HepG2 (cell line): ENCODE data around the gene ZNF763. TPM values are rescaled to one million over a fixed set of nuclear protein-coding genes. Genes with fewer than 3 reads are reported as not detected.
A peak's percentile ranks its signal among the peaks of the same experiment; 100 is the strongest.

Source experiments
- AGO2 ChIP-seq: fragments of 200-400 bp; formaldehyde crosslinking; optimal IDR thresholded peaks from 2 replicates; pipeline ENCODE3; 2017; ENCODE audit warnings: mild to moderate bottlenecking, low read depth, low read length, moderate library complexity
- ATF5 ChIP-seq: sonication (generic); formaldehyde crosslinking; IDR thresholded peaks from 2 replicates; pipeline ENCODE4 v1.4.0; 2020; ENCODE audit warnings: mild to moderate bottlenecking, low read depth, missing genetic modification reagents
- CC2D1A ChIP-seq: sonication (generic); formaldehyde crosslinking; IDR thresholded peaks from 2 replicates; pipeline ENCODE4 v1.8.1; 2023; ENCODE audit warnings: mild to moderate bottlenecking, missing genetic modification reagents
- FOSL2 ChIP-seq: sonication (generic); formaldehyde crosslinking; IDR thresholded peaks from 2 replicates; pipeline ENCODE4 v1.4.0; 2020; ENCODE audit warnings: missing genetic modification reagents
- MTA3 ChIP-seq: sonication (generic); formaldehyde crosslinking; IDR thresholded peaks from 2 replicates; pipeline ENCODE4 v1.4.0; 2020; ENCODE audit warnings: missing genetic modification reagents
- MYNN ChIP-seq: sonication (generic); formaldehyde crosslinking; IDR thresholded peaks from 2 replicates; pipeline ENCODE4 v1.4.0; 2020; ENCODE audit warnings: mild to moderate bottlenecking, low read depth, missing genetic modification reagents
- PAX8 ChIP-seq: sonication (generic); formaldehyde crosslinking; IDR thresholded peaks from 2 replicates; pipeline ENCODE4 v1.8.0; 2022; ENCODE audit warnings: mild to moderate bottlenecking, missing genetic modification reagents, borderline replicate concordance
- RBFOX2 ChIP-seq: fragments of 200-400 bp; formaldehyde crosslinking; IDR thresholded peaks from 2 replicates; pipeline ENCODE4 v1.6.1; 2017; ENCODE audit warnings: low read depth, mild to moderate bottlenecking, low read length
- SALL2 ChIP-seq: sonication (generic); formaldehyde crosslinking; IDR thresholded peaks from 2 replicates; pipeline ENCODE4 v1.8.1; 2023; ENCODE audit warnings: mild to moderate bottlenecking, missing genetic modification reagents, inconsistent platforms
- SNAPC2 ChIP-seq: sonication (generic); formaldehyde crosslinking; IDR thresholded peaks from 2 replicates; pipeline ENCODE4 v1.8.1; 2022; ENCODE audit warnings: mild to moderate bottlenecking, missing genetic modification reagents
- ZNF20 ChIP-seq: sonication (generic); formaldehyde crosslinking; IDR thresholded peaks from 2 replicates; pipeline ENCODE4 v1.4.0; 2020; ENCODE audit warnings: mild to moderate bottlenecking, moderate library complexity, missing genetic modification reagents
- ZNF281 ChIP-seq: sonication (generic); formaldehyde crosslinking; IDR thresholded peaks from 2 replicates; pipeline ENCODE4 v1.4.0; 2020; ENCODE audit warnings: missing genetic modification reagents, borderline replicate concordance
- ZNF614 ChIP-seq: IDR thresholded peaks from 2 replicates; pipeline ENCODE4 v1.6.1; 2018; ENCODE audit warnings: missing biosample characterization, missing genetic modification reagents, inconsistent platforms, borderline replicate concordance
- ZNF660 ChIP-seq: sonication (generic); formaldehyde crosslinking; IDR thresholded peaks from 2 replicates; pipeline ENCODE4 v1.5.1; 2020; ENCODE audit warnings: mild to moderate bottlenecking, low read depth, missing genetic modification reagents, borderline replicate concordance
- ZNF883 ChIP-seq: sonication (generic); formaldehyde crosslinking; IDR thresholded peaks from 2 replicates; pipeline ENCODE4 v1.5.1; 2020; ENCODE audit warnings: mild to moderate bottlenecking, missing genetic modification reagents; ENCODE audit errors: not compliant biosample characterization
- polyA plus RNA-seq, 8 experiments: library from polyadenylated mRNA; depleted of rRNA in 3 of 8; stranded (reverse) in 7 of 8; unstranded in 1 of 8; fragments of >200 nt; fragmentation: Illumina TruSeq in 4 of 8; extraction: Trizol in 4 of 8; gene quantifications; 2 replicates each; pipeline versions ENCODE4 v1.2.1 to v1.2.3, GENCODE V29; 2011 to 2016; ENCODE audit warnings: low read depth in 4 of 8, missing spikeins in 1 of 8, mixed read lengths in 1 of 8; ENCODE audit not compliant: insufficient read depth in 1 of 8
- total RNA-seq, 5 experiments: library from RNA; depleted of rRNA; stranded (reverse); fragments of >200 nt; fragmentation: Illumina TruSeq; extraction: Trizol; gene quantifications; 2 replicates each; pipeline ENCODE4 v1.2.3, GENCODE V29; 2016; ENCODE audit warnings: low read depth in 1 of 5
- TF ChIP-seq, protein P1 (sequence below): sonication (generic); formaldehyde crosslinking; IDR thresholded peaks from 2 replicates; pipeline ENCODE4 v1.4.0; 2020; ENCODE audit warnings: missing genetic modification reagents, borderline replicate concordance
- TF ChIP-seq, protein P2 (sequence below): IDR thresholded peaks from 2 replicates; pipeline ENCODE4 v1.6.1; 2012; ENCODE audit warnings: low read depth, low read length, improper control_type of control experiment
- TF ChIP-seq, protein P3 (sequence below): IDR thresholded peaks from 2 replicates; pipeline ENCODE4 v1.6.1; 2016; ENCODE audit warnings: missing biosample characterization, missing genetic modification reagents, low read depth

ZNF763 gene
- total and polyA plus RNA-seq, 2 of the 13 experiments (the other 11 are each of a cell fraction or from before 2014, with no cell fraction given): 0.08 to 0.42 TPM

DNA sequence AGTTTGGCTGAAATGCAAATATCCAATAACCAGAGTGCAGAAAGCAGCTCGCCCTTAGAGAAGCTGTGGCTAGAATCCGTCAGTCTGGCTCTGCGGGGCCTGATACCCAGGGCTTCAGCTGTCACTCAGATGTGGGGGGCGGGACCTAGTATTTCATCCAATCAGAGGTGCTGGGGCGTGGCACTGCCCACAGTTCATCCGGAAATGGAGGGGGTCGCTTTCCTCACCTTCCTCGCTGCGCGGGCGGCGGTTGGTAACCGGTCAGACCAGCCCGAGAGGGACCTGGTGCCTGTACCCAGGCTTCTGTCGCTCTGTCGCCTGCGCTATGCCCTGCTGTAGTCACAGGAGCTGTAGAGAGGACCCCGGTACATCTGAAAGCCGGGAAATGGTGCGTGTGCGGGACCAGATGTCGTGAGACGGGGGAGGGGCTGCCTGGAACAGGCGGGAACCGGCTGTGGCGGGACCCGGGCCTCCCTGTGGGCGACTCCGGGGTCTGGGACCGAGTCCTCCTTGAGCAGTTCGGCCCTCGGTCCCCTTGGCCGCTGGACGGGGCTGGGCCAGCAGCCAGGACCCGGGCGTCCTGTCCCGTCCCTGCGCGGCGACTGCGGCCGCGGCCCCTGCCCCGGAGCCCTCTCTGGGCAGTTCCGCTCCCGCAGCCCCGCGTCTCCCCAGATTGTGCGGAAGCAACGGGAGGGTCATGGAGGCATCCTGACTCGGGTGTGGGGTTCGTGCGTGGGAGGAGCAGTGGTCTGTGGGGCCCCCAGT lies 39.8 kb upstream of the ZNF763 start, which contains the start of gene ZNF700 (continued):
- TF ChIP-seq ZNF281 (CRISPR knock-in tag) (peak; percentile 89), ATF5 (CRISPR knock-in tag) (no peak), ZNF660 (CRISPR knock-in tag) (no peak), CC2D1A (CRISPR knock-in tag) (no peak), SALL2 (CRISPR knock-in tag) (peak; percentile 77), MYNN (CRISPR knock-in tag) (no peak), ZNF883 (CRISPR knock-in tag) (peak; percentile 86), SNAPC2 (CRISPR knock-in tag) (peak; percentile 58; the same call in 1 of the 2 replicates), PAX8 (0 out of 2 replicates have a peak, but pooled peaks have one; percentile 33), MTA3 (CRISPR knock-in tag) (no peak), FOSL2 (CRISPR knock-in tag) (peak; percentile 5; the same call in 1 of the 2 replicates), ZNF20 (CRISPR knock-in tag) (no peak), RBFOX2 (peak; percentile 96), AGO2 (peak; percentile 95), ZNF614 (peak; percentile 69)
- TF ChIP-seq, protein P1, sequence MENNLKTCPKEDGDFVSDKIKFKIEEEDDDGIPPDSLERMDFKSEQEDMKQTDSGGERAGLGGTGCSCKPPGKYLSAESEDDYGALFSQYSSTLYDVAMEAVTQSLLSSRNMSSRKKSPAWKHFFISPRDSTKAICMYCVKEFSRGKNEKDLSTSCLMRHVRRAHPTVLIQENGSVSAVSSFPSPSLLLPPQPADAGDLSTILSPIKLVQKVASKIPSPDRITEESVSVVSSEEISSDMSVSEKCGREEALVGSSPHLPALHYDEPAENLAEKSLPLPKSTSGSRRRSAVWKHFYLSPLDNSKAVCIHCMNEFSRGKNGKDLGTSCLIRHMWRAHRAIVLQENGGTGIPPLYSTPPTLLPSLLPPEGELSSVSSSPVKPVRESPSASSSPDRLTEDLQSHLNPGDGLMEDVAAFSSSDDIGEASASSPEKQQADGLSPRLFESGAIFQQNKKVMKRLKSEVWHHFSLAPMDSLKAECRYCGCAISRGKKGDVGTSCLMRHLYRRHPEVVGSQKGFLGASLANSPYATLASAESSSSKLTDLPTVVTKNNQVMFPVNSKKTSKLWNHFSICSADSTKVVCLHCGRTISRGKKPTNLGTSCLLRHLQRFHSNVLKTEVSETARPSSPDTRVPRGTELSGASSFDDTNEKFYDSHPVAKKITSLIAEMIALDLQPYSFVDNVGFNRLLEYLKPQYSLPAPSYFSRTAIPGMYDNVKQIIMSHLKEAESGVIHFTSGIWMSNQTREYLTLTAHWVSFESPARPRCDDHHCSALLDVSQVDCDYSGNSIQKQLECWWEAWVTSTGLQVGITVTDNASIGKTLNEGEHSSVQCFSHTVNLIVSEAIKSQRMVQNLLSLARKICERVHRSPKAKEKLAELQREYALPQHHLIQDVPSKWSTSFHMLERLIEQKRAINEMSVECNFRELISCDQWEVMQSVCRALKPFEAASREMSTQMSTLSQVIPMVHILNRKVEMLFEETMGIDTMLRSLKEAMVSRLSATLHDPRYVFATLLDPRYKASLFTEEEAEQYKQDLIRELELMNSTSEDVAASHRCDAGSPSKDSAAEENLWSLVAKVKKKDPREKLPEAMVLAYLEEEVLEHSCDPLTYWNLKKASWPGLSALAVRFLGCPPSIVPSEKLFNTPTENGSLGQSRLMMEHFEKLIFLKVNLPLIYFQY: peak; percentile 32; the same call in 1 of the 2 replicates
- TF ChIP-seq, protein P2, sequence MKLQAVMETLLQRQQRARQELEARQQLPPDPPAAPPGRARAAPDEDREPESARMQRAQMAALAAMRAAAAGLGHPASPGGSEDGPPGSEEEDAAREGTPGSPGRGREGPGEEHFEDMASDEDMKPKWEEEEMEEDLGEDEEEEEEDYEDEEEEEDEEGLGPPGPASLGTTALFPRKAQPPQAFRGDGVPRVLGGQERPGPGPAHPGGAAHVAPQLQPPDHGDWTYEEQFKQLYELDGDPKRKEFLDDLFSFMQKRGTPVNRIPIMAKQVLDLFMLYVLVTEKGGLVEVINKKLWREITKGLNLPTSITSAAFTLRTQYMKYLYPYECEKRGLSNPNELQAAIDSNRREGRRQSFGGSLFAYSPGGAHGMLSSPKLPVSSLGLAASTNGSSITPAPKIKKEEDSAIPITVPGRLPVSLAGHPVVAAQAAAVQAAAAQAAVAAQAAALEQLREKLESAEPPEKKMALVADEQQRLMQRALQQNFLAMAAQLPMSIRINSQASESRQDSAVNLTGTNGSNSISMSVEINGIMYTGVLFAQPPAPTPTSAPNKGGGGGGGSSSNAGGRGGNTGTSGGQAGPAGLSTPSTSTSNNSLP: no peak
- TF ChIP-seq, protein P3, sequence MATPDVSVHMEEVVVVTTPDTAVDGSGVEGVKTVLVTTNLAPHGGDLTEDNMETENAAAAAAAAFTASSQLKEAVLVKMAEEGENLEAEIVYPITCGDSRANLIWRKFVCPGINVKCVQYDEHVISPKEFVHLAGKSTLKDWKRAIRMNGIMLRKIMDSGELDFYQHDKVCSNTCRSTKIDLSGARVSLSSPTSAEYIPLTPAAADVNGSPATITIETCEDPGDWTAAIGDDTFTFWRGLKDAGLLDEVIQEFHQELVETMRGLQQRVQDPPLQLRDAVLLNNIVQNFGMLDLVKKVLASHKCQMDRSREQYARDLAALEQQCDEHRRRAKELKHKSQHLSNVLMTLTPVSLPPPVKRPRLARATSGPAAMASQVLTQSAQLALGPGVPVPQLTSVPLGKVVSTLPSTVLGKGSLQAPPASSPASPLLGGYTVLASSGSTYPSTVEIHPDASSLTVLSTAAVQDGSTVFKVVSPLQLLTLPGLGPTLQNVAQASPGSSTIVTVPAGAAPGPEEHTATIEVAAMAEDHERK: no peak
